Measurements from ENCODE around the gene MTF1. TPM values are rescaled to one million over a fixed set of nuclear protein-coding genes. Genes with fewer than 3 reads are reported as not detected.
"Not testable (repeated sequence)": the region's sequence is repeated elsewhere in the genome, so short reads cannot be mapped to it uniquely, and the experiment has no call there.

MTF1 gene
- total RNA-seq = 11.3 TPM
- long read RNA-seq, full-length matches to known transcripts = 1 of 2 reads
- long read RNA-seq, partial matches to known transcripts = 1 of 2 reads
- long read RNA-seq, other reads (novel, unspliced or antisense) = 0 of 2 reads

GRCh38 chr1:37859507-37860345 lies at the start of gene MTF1:
Gene MTF1 (minus strand): TSS chr1:37859592. CDS start chr1:37857658, 1,934 bp downstream.
- Histone ChIP-seq H3K36me3 (peaks cover 61% of the 10 kb centered on the region), H3K9me3 (replicated peaks) (no peaks in the 10 kb centered on the region), H3K27me3 (ENCODE audit: low read depth) (no peaks in the 10 kb centered on the region), H3K27ac (replicated peaks) (peak within 1 kb of the TSS; percentile 97), H3K4me1 (peaks cover 58% of the 10 kb centered on the region), H3K4me3 (peak within 1 kb of the TSS; percentile 91)
- intact Hi-C loops (cut with micrococcal nuclease) = no loop called here
- DNase-seq = peak; percentile 97
- peak; percentile 95 for TF ChIP-seq CTCF (IDR thresholded peaks at IDR 0.05; ENCODE audit: borderline replicate concordance)

- H3K9me3 ChIP-seq (replicated peaks); H3K4me1 ChIP-seq; H3K27me3 ChIP-seq (ENCODE audit: low read depth); H3K36me3 ChIP-seq; DNase-seq; H3K27ac ChIP-seq (replicated peaks); intact Hi-C loops (cut with micrococcal nuclease); H3K4me3 ChIP-seq: not testable (repeated sequence)
Measured at GRCh38 chr1:37908531-37908930, 49.1 kb upstream of the MTF1 start.

- H3K4me1 ChIP-seq; intact Hi-C loops (cut with micrococcal nuclease); H3K4me3 ChIP-seq; H3K27me3 ChIP-seq (ENCODE audit: low read depth); H3K27ac ChIP-seq (replicated peaks); DNase-seq; H3K9me3 ChIP-seq (replicated peaks); H3K36me3 ChIP-seq: not testable (repeated sequence)
Measured at GRCh38 chr1:37907416-37908125, 48.2 kb upstream of the MTF1 start.

- H3K27me3 ChIP-seq (ENCODE audit: low read depth); intact Hi-C loops (cut with micrococcal nuclease); H3K9me3 ChIP-seq (replicated peaks); H3K4me1 ChIP-seq; DNase-seq; H3K4me3 ChIP-seq; H3K27ac ChIP-seq (replicated peaks); H3K36me3 ChIP-seq: not testable (repeated sequence)
Measured at GRCh38 chr1:37906591-37906990, 47.2 kb upstream of the MTF1 start.

- DNase-seq = no peak
- H3K4me1 ChIP-seq = no peaks in the 10 kb centered on the region
- H3K4me3 ChIP-seq = no peak overlapping the region
- no peaks in the 10 kb centered on the region for H3K27me3 ChIP-seq (ENCODE audit: low read depth)
- H3K36me3 ChIP-seq = peaks cover 5% of the 10 kb centered on the region
- no peak for TF ChIP-seq CTCF (IDR thresholded peaks at IDR 0.05; ENCODE audit: borderline replicate concordance)
- H3K27ac ChIP-seq (replicated peaks) = no peak overlapping the region
- intact Hi-C loops (cut with micrococcal nuclease) = no loop called here
- peaks cover 7% of the 10 kb centered on the region for H3K9me3 ChIP-seq (replicated peaks)
Measured at GRCh38 chr1:37905727-37906126, 46.3 kb upstream of the MTF1 start.

GRCh38 chr1:37903921-37904320 lies 44.5 kb upstream of the MTF1 start:
- intact Hi-C loops (cut with micrococcal nuclease); H3K4me1 ChIP-seq; H3K27ac ChIP-seq (replicated peaks); H3K4me3 ChIP-seq; H3K36me3 ChIP-seq; DNase-seq; H3K27me3 ChIP-seq (ENCODE audit: low read depth); H3K9me3 ChIP-seq (replicated peaks): not testable (repeated sequence)

- intact Hi-C loops (cut with micrococcal nuclease) = no loop called here
- H3K27ac ChIP-seq (replicated peaks) = no peak overlapping the region
- TF ChIP-seq CTCF (IDR thresholded peaks at IDR 0.05; ENCODE audit: borderline replicate concordance) = no peak
- H3K4me3 ChIP-seq = no peak overlapping the region
- H3K36me3 ChIP-seq = peaks cover 8% of the 10 kb centered on the region
- no peaks in the 10 kb centered on the region for H3K27me3 ChIP-seq (ENCODE audit: low read depth)
- no peaks in the 10 kb centered on the region for H3K4me1 ChIP-seq
- H3K9me3 ChIP-seq (replicated peaks) = peaks cover 7% of the 10 kb centered on the region
- no peak for DNase-seq
Measured at GRCh38 chr1:37902983-37903382, 43.6 kb upstream of the MTF1 start.

Measured in left ventricle myocardium inferior (tissue), 1 donor.